Loucy (cell line): ENCODE measurements around the gene NPHP4.

Experiments used
- EZH2phosphoT487 ChIP-seq: fragments of 200-600 bp; IDR thresholded peaks from 2 replicates; pipeline ENCODE4 v1.6.1; 2018; ENCODE audit warnings: antibody characterized with exemption, mild to moderate bottlenecking, moderate library complexity, borderline replicate concordance
- TF ChIP-seq, protein P1 (sequence below): fragments of 200-600 bp; sonication (generic); conservative IDR thresholded peaks from 2 replicates; pipeline ENCODE4 v1.5.1; 2014; ENCODE audit warnings: mild to moderate bottlenecking, antibody characterized with exemption, low read length

DNA sequence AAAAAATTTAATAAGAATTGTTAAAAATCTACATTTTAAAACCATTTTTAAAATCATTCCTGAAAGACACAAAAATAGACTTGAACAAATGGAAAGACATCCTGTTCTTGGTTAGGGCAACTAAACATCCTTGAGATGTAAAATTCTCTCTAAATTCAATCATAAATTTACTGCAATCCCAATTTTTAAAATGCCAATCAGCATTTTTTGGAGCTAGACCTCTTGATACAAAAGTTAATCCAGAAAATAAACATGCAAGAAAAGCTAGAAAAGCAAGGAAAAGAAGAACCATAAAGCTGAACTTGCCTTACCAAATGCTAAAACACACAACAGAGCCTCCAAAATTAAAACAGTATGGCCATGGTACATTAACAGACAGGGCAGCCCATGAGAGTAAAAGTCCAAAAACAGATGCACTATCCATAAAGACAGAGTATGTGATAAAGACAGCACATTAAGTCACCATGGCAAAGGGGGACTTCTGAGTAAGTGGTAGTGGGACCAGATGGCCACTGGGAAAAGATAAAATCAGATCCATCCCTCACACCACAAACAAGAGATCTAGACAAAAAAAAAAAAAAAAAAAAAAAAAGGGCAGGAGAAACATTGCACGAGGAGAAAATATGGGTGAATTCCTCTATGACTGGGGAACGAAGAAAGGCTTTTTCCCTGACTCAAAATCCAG is 51.4 kb downstream of the NPHP4 start:
- TF ChIP-seq, protein P1, sequence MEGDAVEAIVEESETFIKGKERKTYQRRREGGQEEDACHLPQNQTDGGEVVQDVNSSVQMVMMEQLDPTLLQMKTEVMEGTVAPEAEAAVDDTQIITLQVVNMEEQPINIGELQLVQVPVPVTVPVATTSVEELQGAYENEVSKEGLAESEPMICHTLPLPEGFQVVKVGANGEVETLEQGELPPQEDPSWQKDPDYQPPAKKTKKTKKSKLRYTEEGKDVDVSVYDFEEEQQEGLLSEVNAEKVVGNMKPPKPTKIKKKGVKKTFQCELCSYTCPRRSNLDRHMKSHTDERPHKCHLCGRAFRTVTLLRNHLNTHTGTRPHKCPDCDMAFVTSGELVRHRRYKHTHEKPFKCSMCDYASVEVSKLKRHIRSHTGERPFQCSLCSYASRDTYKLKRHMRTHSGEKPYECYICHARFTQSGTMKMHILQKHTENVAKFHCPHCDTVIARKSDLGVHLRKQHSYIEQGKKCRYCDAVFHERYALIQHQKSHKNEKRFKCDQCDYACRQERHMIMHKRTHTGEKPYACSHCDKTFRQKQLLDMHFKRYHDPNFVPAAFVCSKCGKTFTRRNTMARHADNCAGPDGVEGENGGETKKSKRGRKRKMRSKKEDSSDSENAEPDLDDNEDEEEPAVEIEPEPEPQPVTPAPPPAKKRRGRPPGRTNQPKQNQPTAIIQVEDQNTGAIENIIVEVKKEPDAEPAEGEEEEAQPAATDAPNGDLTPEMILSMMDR: no peak
- TF ChIP-seq EZH2phosphoT487: no peak
